HepG2 (cell line): ENCODE measurements around the gene PIGN. TPM values are rescaled to one million over a fixed set of nuclear protein-coding genes. Genes with fewer than 3 reads are reported as not detected.

Experiments
- CCAR2 ChIP-seq: fragments of 200-400 bp; formaldehyde crosslinking; optimal IDR thresholded peaks from 2 replicates; pipeline ENCODE3; 2018; ENCODE audit warnings: low read depth, mild to moderate bottlenecking, low read length, moderate library complexity
- EED ChIP-seq: sonication (generic); formaldehyde crosslinking; IDR thresholded peaks from 2 replicates; pipeline ENCODE4 v1.5.0; 2020; ENCODE audit warnings: mild to moderate bottlenecking, missing genetic modification reagents
- FOXC1 ChIP-seq: sonication (generic); formaldehyde crosslinking; IDR thresholded peaks from 2 replicates; pipeline ENCODE4 v1.8.0; 2022; ENCODE audit warnings: mild to moderate bottlenecking, missing genetic modification reagents, borderline replicate concordance
- FOXK2 ChIP-seq: fragments of 450-650 bp; IDR thresholded peaks from 2 replicates; pipeline ENCODE4 v1.6.1; 2016
- FOXP1 ChIP-seq, 2 experiments: fragments of 450-650 bp in 1 of 2; IDR thresholded peaks; 2 replicates each; pipeline ENCODE4 v1.6.1; 2017 to 2018; ENCODE audit warnings: antibody characterized with exemption in 1 of 2
- GATA4 ChIP-seq: sonication (generic); IDR thresholded peaks from 2 replicates; pipeline ENCODE4 v1.6.1; 2016; ENCODE audit warnings: antibody characterized with exemption, low read depth, borderline replicate concordance
- HNRNPL ChIP-seq: fragments of 200-400 bp; formaldehyde crosslinking; IDR thresholded peaks from 2 replicates; pipeline ENCODE4 v1.6.1; 2017; ENCODE audit warnings: mild to moderate bottlenecking, low read depth, low read length
- MED13 ChIP-seq: sonication (generic); formaldehyde crosslinking; IDR thresholded peaks from 2 replicates; pipeline ENCODE4 v1.5.0; 2020; ENCODE audit warnings: missing genetic modification reagents
- MEIS2 ChIP-seq: sonication (generic); formaldehyde crosslinking; IDR thresholded peaks from 2 replicates; pipeline ENCODE4 v1.9.0; 2021; ENCODE audit warnings: mild to moderate bottlenecking, missing genetic modification reagents
- NFIB ChIP-seq: sonication (generic); formaldehyde crosslinking; IDR thresholded peaks from 2 replicates; pipeline ENCODE4 v1.9.0; 2021; ENCODE audit warnings: missing genetic modification reagents, mild to moderate bottlenecking, borderline replicate concordance
- PAWR ChIP-seq: sonication (generic); formaldehyde crosslinking; IDR thresholded peaks from 2 replicates; pipeline ENCODE4 v1.4.0; 2020; ENCODE audit warnings: missing genetic modification reagents, mild to moderate bottlenecking, borderline replicate concordance
- REL ChIP-seq: sonication (generic); formaldehyde crosslinking; conservative IDR thresholded peaks from 2 replicates; pipeline ENCODE4 v1.8.0; 2022; ENCODE audit warnings: mild to moderate bottlenecking, missing genetic modification reagents, moderate library complexity
- SETDB1 ChIP-seq: sonication (generic); formaldehyde crosslinking; IDR thresholded peaks from 2 replicates; pipeline ENCODE4 v1.5.1; 2020; ENCODE audit warnings: missing genetic modification reagents, mild to moderate bottlenecking, borderline replicate concordance
- SIN3A ChIP-seq: IDR thresholded peaks from 2 replicates; pipeline ENCODE4 v1.6.1; 2011; ENCODE audit warnings: low read depth, mild to moderate bottlenecking, control low read depth, low read length, borderline replicate concordance
- ZNF101 ChIP-seq: sonication (generic); formaldehyde crosslinking; IDR thresholded peaks from 2 replicates; pipeline ENCODE4 v1.4.0; 2020; ENCODE audit warnings: mild to moderate bottlenecking, low read depth, missing genetic modification reagents, borderline replicate concordance
- ZNF3 ChIP-seq: IDR thresholded peaks from 2 replicates; pipeline ENCODE4 v1.7.0; 2017; ENCODE audit warnings: inconsistent platforms
- ZNF574 ChIP-seq: sonication (generic); formaldehyde crosslinking; IDR thresholded peaks from 2 replicates; pipeline ENCODE4 v1.4.0; 2020; ENCODE audit warnings: missing genetic modification reagents
- ZNF737 ChIP-seq: sonication (generic); formaldehyde crosslinking; IDR thresholded peaks from 2 replicates; pipeline ENCODE4 v1.5.0; 2020; ENCODE audit warnings: missing genetic modification reagents, mild to moderate bottlenecking, borderline replicate concordance
- ZNF780A ChIP-seq: sonication (generic); formaldehyde crosslinking; IDR thresholded peaks from 2 replicates; pipeline ENCODE4 v1.8.0; 2022; ENCODE audit warnings: mild to moderate bottlenecking, missing genetic modification reagents, moderate library complexity
- ZNF841 ChIP-seq: sonication (generic); formaldehyde crosslinking; IDR thresholded peaks from 2 replicates; pipeline ENCODE4 v1.8.1; 2023; ENCODE audit warnings: missing genetic modification reagents, borderline replicate concordance
- ZSCAN12 ChIP-seq: sonication (generic); formaldehyde crosslinking; IDR thresholded peaks from 2 replicates; pipeline ENCODE4 v1.9.0; 2021; ENCODE audit warnings: mild to moderate bottlenecking, missing genetic modification reagents
- polyA plus RNA-seq, 8 experiments: library from polyadenylated mRNA; depleted of rRNA in 3 of 8; stranded (reverse) in 7 of 8; unstranded in 1 of 8; fragments of >200 nt; fragmentation: Illumina TruSeq in 4 of 8; extraction: Trizol in 4 of 8; gene quantifications; 2 replicates each; pipeline versions ENCODE4 v1.2.1 to v1.2.3, GENCODE V29; 2011 to 2016; ENCODE audit warnings: low read depth in 4 of 8, missing spikeins in 1 of 8, mixed read lengths in 1 of 8; ENCODE audit not compliant: insufficient read depth in 1 of 8
- total RNA-seq, 5 experiments: library from RNA; depleted of rRNA; stranded (reverse); fragments of >200 nt; fragmentation: Illumina TruSeq; extraction: Trizol; gene quantifications; 2 replicates each; pipeline ENCODE4 v1.2.3, GENCODE V29; 2016; ENCODE audit warnings: low read depth in 1 of 5
- TF ChIP-seq, protein P1 (sequence below): sonication (generic); formaldehyde crosslinking; IDR thresholded peaks from 2 replicates; pipeline ENCODE4 v1.4.0; 2020; ENCODE audit warnings: mild to moderate bottlenecking, missing genetic modification reagents
- TF ChIP-seq, protein P2 (sequence below): sonication (generic); formaldehyde crosslinking; IDR thresholded peaks from 2 replicates; pipeline ENCODE4 v1.5.1; 2020; ENCODE audit warnings: missing genetic modification reagents, mild to moderate bottlenecking, borderline replicate concordance
- TF ChIP-seq, protein P3 (sequence below): sonication (generic); formaldehyde crosslinking; IDR thresholded peaks from 2 replicates; pipeline ENCODE4 v1.5.0; 2020; ENCODE audit warnings: missing genetic modification reagents

Gene PIGN
- total and polyA plus RNA-seq, 2 of the 13 experiments (the other 11 are each of a cell fraction or from before 2014, with no cell fraction given), result 15.5 to 33.6 TPM

GRCh38 chr18:62186774-62187542 lies at the start of gene PIGN, which contains the start of gene RELCH (continued):
- no peak for TF ChIP-seq FOXP1 (IDR thresholded peaks at IDR 0.05)
- no peak for TF ChIP-seq FOXP1 (CRISPR knock-in tag; IDR thresholded peaks at IDR 0.05)
- TF ChIP-seq HNRNPL, result 0 out of 2 replicates have a peak, but pooled peaks have one; percentile 4
- TF ChIP-seq REL, result no peak
- no peak for TF ChIP-seq FOXK2
- peak; percentile 95 for TF ChIP-seq SIN3A
- TF ChIP-seq ZNF780A (CRISPR knock-in tag), result no peak
- peak; percentile 72; the same call in 1 of the 2 replicates for TF ChIP-seq MEIS2
- TF ChIP-seq MED13 (CRISPR knock-in tag), result no peak
- no peak for TF ChIP-seq ZNF841 (CRISPR knock-in tag)
- TF ChIP-seq ZNF574 (CRISPR knock-in tag), result no peak; the same call in 1 of the 2 replicates
- TF ChIP-seq PAWR, result no peak
- no peak for TF ChIP-seq ZNF737 (CRISPR knock-in tag)
- TF ChIP-seq, protein P1, sequence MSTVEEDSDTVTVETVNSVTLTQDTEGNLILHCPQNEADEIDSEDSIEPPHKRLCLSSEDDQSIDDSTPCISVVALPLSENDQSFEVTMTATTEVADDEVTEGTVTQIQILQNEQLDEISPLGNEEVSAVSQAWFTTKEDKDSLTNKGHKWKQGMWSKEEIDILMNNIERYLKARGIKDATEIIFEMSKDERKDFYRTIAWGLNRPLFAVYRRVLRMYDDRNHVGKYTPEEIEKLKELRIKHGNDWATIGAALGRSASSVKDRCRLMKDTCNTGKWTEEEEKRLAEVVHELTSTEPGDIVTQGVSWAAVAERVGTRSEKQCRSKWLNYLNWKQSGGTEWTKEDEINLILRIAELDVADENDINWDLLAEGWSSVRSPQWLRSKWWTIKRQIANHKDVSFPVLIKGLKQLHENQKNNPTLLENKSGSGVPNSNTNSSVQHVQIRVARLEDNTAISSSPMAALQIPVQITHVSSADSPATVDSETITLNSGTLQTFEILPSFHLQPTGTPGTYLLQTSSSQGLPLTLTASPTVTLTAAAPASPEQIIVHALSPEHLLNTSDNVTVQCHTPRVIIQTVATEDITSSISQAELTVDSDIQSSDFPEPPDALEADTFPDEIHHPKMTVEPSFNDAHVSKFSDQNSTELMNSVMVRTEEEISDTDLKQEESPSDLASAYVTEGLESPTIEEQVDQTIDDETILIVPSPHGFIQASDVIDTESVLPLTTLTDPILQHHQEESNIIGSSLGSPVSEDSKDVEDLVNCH (CRISPR knock-in tag), result no peak
- TF ChIP-seq CCAR2, result no peak
- no peak for TF ChIP-seq EED (CRISPR knock-in tag)
- TF ChIP-seq GATA4, result no peak
- no peak for TF ChIP-seq NFIB (CRISPR knock-in tag)
- no peak for TF ChIP-seq FOXC1 (CRISPR knock-in tag)
- TF ChIP-seq ZNF3 (CRISPR knock-in tag), result no peak
- TF ChIP-seq, protein P2, sequence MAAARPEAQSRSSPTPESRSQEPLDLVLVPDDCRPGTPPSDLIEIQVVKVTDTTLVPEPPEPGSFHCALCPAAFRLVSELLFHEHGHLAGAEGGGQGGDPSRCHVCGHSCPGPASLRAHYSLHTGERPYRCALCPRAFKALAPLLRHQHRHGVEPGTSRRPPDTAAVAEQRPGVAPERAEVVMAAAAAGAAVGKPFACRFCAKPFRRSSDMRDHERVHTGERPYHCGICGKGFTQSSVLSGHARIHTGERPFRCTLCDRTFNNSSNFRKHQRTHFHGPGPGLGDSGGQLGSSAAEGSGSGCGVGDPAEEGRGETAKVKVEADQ, result no peak; the same call in 1 of the 2 replicates
- TF ChIP-seq ZNF101 (CRISPR knock-in tag), result no peak
- TF ChIP-seq, protein P3, sequence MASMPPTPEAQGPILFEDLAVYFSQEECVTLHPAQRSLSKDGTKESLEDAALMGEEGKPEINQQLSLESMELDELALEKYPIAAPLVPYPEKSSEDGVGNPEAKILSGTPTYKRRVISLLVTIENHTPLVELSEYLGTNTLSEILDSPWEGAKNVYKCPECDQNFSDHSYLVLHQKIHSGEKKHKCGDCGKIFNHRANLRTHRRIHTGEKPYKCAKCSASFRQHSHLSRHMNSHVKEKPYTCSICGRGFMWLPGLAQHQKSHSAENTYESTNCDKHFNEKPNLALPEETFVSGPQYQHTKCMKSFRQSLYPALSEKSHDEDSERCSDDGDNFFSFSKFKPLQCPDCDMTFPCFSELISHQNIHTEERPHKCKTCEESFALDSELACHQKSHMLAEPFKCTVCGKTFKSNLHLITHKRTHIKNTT (CRISPR knock-in tag), result no peak
- TF ChIP-seq SETDB1 (CRISPR knock-in tag), result no peak
- no peak for TF ChIP-seq ZSCAN12 (CRISPR knock-in tag)
